IMR-90 (cell line): Measurements from ENCODE around the gene CD34. TPM values are rescaled to one million over a fixed set of nuclear protein-coding genes. Genes with fewer than 3 reads are reported as not detected.

Source experiments
- ATAC-seq: fragments of 200-7000 bp; cut with Tn5 transposase; 2 replicates; pipeline ENCODE4 v1.9.1; 2020; ENCODE audit warnings: low read depth, mild to moderate bottlenecking, moderate library complexity
- BruUV-seq: library from RNA; stranded (reverse); fragments of 400-500 nt; replicated peaks from 2 replicates; lab custom pipeline; 2021; lab: Mats Ljungman, UMichigan
- CTCF ChIA-PET: fragments of 300-600 bp; formaldehyde crosslinking; extraction: SDS; loops from one replicate; lab custom pipeline; 2021; ENCODE audit warnings: antibody characterized with exemption; lab: Yijun Ruan, JAX
- POLR2A ChIA-PET: fragments of 300-600 bp; sonication (Branson Sonifier 250); formaldehyde crosslinking; loops from one replicate; lab custom pipeline; 2022; ENCODE audit warnings: antibody characterized with exemption; ENCODE audit not compliant: unreplicated experiment; lab: Charles Lee
- DNase-seq: peaks from one replicate; pipeline ENCODE4 v3.0.0; 2013
- H2AFZ ChIP-seq: replicated peaks from 2 replicates; pipeline ENCODE3; 2013; ENCODE audit warnings: low read length, mild to moderate bottlenecking; ENCODE audit not compliant: poor library complexity
- H2AK5ac ChIP-seq: 2 replicates; pipeline ENCODE4 v1.6.1; 2013; ENCODE audit warnings: low read depth, low read length, inconsistent platforms
- H2AK9ac ChIP-seq: replicated peaks from 2 replicates; pipeline ENCODE3; 2013; ENCODE audit warnings: mild to moderate bottlenecking, low read depth, low read length, moderate library complexity; ENCODE audit not compliant: poor library complexity
- H2BK120ac ChIP-seq: 2 replicates; pipeline ENCODE4 v1.6.1; 2013; ENCODE audit warnings: low read depth, low read length, inconsistent platforms
- H2BK15ac ChIP-seq: 3 replicates; pipeline ENCODE4 v1.6.1; 2013; ENCODE audit warnings: low read depth, low read length, inconsistent platforms
- H2BK20ac ChIP-seq: 2 replicates; pipeline ENCODE4 v1.6.1; 2013; ENCODE audit warnings: low read depth, mild to moderate bottlenecking, inconsistent platforms, low read length, moderate library complexity
- H2BK5ac ChIP-seq: 2 replicates; pipeline ENCODE4 v1.6.1; 2013; ENCODE audit warnings: mild to moderate bottlenecking, low read depth, low read length, inconsistent platforms; ENCODE audit not compliant: poor library complexity, severe bottlenecking
- H3K14ac ChIP-seq: replicated peaks from 2 replicates; pipeline ENCODE4 v1.6.1; 2013; ENCODE audit warnings: low read depth, low read length, inconsistent platforms
- H3K18ac ChIP-seq: 2 replicates; pipeline ENCODE4 v1.6.1; 2013; ENCODE audit warnings: low read depth, low read length, control low read depth
- H3K23ac ChIP-seq: 2 replicates; pipeline ENCODE4 v1.6.1; 2013; ENCODE audit warnings: low read depth, low read length, inconsistent platforms
- H3K27ac ChIP-seq: 2 replicates; pipeline ENCODE4 v1.5.1; 2013; ENCODE audit warnings: mild to moderate bottlenecking, control low read depth, low read length; ENCODE audit not compliant: insufficient read depth
- H3K27me3 ChIP-seq: 2 replicates; pipeline ENCODE4 v1.6.1; 2013; ENCODE audit warnings: low read length; ENCODE audit not compliant: control insufficient read depth, insufficient read depth
- H3K36me3 ChIP-seq: 2 replicates; pipeline ENCODE4 v1.6.1; 2013; ENCODE audit warnings: low read length, mixed read lengths; ENCODE audit not compliant: control insufficient read depth, insufficient read depth
- H3K4ac ChIP-seq: 2 replicates; pipeline ENCODE4 v1.6.1; 2013; ENCODE audit warnings: low read depth, low read length, inconsistent platforms
- H3K4me1 ChIP-seq: 2 replicates; pipeline ENCODE4 v1.6.1; 2013; ENCODE audit warnings: low read length, mixed read lengths; ENCODE audit not compliant: control insufficient read depth, insufficient read depth
- H3K4me2 ChIP-seq: 2 replicates; pipeline ENCODE4 v1.6.1; 2013; ENCODE audit warnings: low read depth, mild to moderate bottlenecking, control low read depth, low read length, moderate library complexity
- H3K4me3 ChIP-seq: 2 replicates; pipeline ENCODE4 v1.5.1; 2013; ENCODE audit warnings: low read depth, mild to moderate bottlenecking, control low read depth, low read length, moderate library complexity; ENCODE audit not compliant: insufficient read depth
- H3K56ac ChIP-seq: 2 replicates; pipeline ENCODE4 v1.6.1; 2013; ENCODE audit warnings: low read length, inconsistent platforms; ENCODE audit not compliant: insufficient read depth; ENCODE audit errors: extremely low read depth
- H3K79me1 ChIP-seq, 2 experiments: 2 replicates each; pipeline ENCODE4 v1.6.1; 2013; ENCODE audit warnings: low read length in 2 of 2, inconsistent platforms in 1 of 2, low read depth in 1 of 2
- H3K9ac ChIP-seq: 2 replicates; pipeline ENCODE4 v1.6.1; 2013; ENCODE audit warnings: low read depth, low read length, control low read depth
- H3K9me1 ChIP-seq: 2 replicates; pipeline ENCODE4 v1.6.1; 2013; ENCODE audit warnings: low read length, inconsistent platforms; ENCODE audit not compliant: insufficient read depth
- H3K9me3 ChIP-seq: 2 replicates; pipeline ENCODE4 v1.6.1; 2013; ENCODE audit warnings: low read length; ENCODE audit not compliant: control insufficient read depth, insufficient read depth
- H4K20me1 ChIP-seq: 2 replicates; pipeline ENCODE4 v1.6.1; 2013; ENCODE audit warnings: low read length, inconsistent platforms; ENCODE audit not compliant: insufficient read depth
- H4K5ac ChIP-seq: 2 replicates; pipeline ENCODE4 v1.6.1; 2013; ENCODE audit warnings: mild to moderate bottlenecking, low read depth, low read length, control low read depth
- H4K8ac ChIP-seq, 2 experiments: 2 replicates each; pipeline ENCODE4 v1.6.1; 2013; ENCODE audit warnings: low read depth in 2 of 2, low read length in 2 of 2, control low read depth in 1 of 2, inconsistent platforms in 1 of 2
- H4K91ac ChIP-seq: 2 replicates; pipeline ENCODE4 v1.6.1; 2013; ENCODE audit warnings: low read depth, low read length, inconsistent platforms; ENCODE audit not compliant: insufficient read depth
- BHLHE40 ChIP-seq: fragments of 150-350 bp; IDR thresholded peaks from 2 replicates; pipeline ENCODE4 v1.6.1; 2016; ENCODE audit warnings: mild to moderate bottlenecking, low read depth, low read length
- CHD1 ChIP-seq: IDR thresholded peaks from 2 replicates; pipeline ENCODE4 v1.6.1; 2012; ENCODE audit warnings: low read depth, low read length, improper control_type of control experiment
- CTCF ChIP-seq: conservative IDR thresholded peaks from 2 replicates; pipeline ENCODE4 v1.5.1; 2012; ENCODE audit warnings: mild to moderate bottlenecking, low read depth, low read length, improper control_type of control experiment
- FOS ChIP-seq: fragments of 150-350 bp; IDR thresholded peaks from 2 replicates; pipeline ENCODE4 v1.6.1; 2016; ENCODE audit warnings: low read depth, low read length
- MAZ ChIP-seq: IDR thresholded peaks from 2 replicates; pipeline ENCODE4 v1.6.1; 2012; ENCODE audit warnings: low read depth, mild to moderate bottlenecking, low read length, improper control_type of control experiment, moderate library complexity, borderline replicate concordance
- MXI1 ChIP-seq: IDR thresholded peaks from 2 replicates; pipeline ENCODE4 v1.6.1; 2012; ENCODE audit warnings: low read depth, mild to moderate bottlenecking, low read length, moderate library complexity, borderline replicate concordance
- NFE2L2 ChIP-seq: fragments of 150-350 bp; IDR thresholded peaks from 2 replicates; pipeline ENCODE4 v1.6.1; 2016; ENCODE audit warnings: low read depth, mild to moderate bottlenecking, low read length
- RAD21 ChIP-seq: IDR thresholded peaks from 2 replicates; pipeline ENCODE4 v1.6.1; 2012; ENCODE audit warnings: low read length, improper control_type of control experiment
- RCOR1 ChIP-seq: IDR thresholded peaks from 2 replicates; pipeline ENCODE4 v1.6.1; 2012; ENCODE audit warnings: mild to moderate bottlenecking, low read length, improper control_type of control experiment; ENCODE audit not compliant: insufficient replicate concordance
- RFX5 ChIP-seq: IDR thresholded peaks from 2 replicates; pipeline ENCODE4 v1.8.0; 2012; ENCODE audit warnings: low read depth, mild to moderate bottlenecking, low read length, moderate library complexity
- SMC3 ChIP-seq: fragments of 150-350 bp; IDR thresholded peaks from 2 replicates; pipeline ENCODE4 v1.6.1; 2016; ENCODE audit warnings: low read depth, mild to moderate bottlenecking, antibody characterized with exemption, low read length, moderate library complexity
- WGBS, 2 experiments: methylation state at CpG; one replicate each; pipeline versions ENCODE4 v1.1.5 to v1.1.7; 2013; ENCODE audit warnings: missing lambda C conversion rate in 2 of 2; ENCODE audit not compliant: insufficient read length in 1 of 2; ENCODE audit errors: extremely low coverage in 2 of 2; 5-methylcytosine and 5-hydroxymethylcytosine counted together
- dilution Hi-C: fragments of 300-500 bp; cut with HindIII; formaldehyde crosslinking; loops from one replicate; pipeline ENCODE4 v1.14.3; 2018; ENCODE audit warnings: low sequenced_read_pairs; ENCODE audit not compliant: unreplicated experiment
- in situ Hi-C: fragments of 300-500 bp; cut with MboI; formaldehyde crosslinking; loops from 3 replicates; pipeline ENCODE4 v1.14.3; 2019; ENCODE audit warnings: low sequenced_read_pairs, inconsistent platforms, mixed read lengths
- intact Hi-C: fragments of 100-400 bp; cut with micrococcal nuclease; formaldehyde crosslinking; loops from 2 replicates; pipeline ENCODE4 v1.10.0; 2022
- polyA plus RNA-seq, 3 experiments: library from polyadenylated mRNA; depleted of rRNA; stranded (reverse); fragments of >200 nt; gene quantifications; 2 replicates each; pipeline ENCODE4 v1.2.3, GENCODE V29; 2012; ENCODE audit warnings: low replicate concordance in 1 of 3
- total RNA-seq: library from RNA; depleted of rRNA; stranded (reverse); fragments of >200 nt; gene quantifications from 2 replicates; pipeline ENCODE4 v1.2.3, GENCODE V29; 2012
- TF ChIP-seq, protein P1 (sequence below): fragments of 150-350 bp; IDR thresholded peaks from 2 replicates; pipeline ENCODE4 v1.6.1; 2017; ENCODE audit warnings: mild to moderate bottlenecking, antibody characterized with exemption, low read length, low read depth

CD34 gene
- total and polyA plus RNA-seq, 2 of the 4 experiments (the other 2 are of a cell fraction) = 0.14 TPM; not detected in 1

DNA sequence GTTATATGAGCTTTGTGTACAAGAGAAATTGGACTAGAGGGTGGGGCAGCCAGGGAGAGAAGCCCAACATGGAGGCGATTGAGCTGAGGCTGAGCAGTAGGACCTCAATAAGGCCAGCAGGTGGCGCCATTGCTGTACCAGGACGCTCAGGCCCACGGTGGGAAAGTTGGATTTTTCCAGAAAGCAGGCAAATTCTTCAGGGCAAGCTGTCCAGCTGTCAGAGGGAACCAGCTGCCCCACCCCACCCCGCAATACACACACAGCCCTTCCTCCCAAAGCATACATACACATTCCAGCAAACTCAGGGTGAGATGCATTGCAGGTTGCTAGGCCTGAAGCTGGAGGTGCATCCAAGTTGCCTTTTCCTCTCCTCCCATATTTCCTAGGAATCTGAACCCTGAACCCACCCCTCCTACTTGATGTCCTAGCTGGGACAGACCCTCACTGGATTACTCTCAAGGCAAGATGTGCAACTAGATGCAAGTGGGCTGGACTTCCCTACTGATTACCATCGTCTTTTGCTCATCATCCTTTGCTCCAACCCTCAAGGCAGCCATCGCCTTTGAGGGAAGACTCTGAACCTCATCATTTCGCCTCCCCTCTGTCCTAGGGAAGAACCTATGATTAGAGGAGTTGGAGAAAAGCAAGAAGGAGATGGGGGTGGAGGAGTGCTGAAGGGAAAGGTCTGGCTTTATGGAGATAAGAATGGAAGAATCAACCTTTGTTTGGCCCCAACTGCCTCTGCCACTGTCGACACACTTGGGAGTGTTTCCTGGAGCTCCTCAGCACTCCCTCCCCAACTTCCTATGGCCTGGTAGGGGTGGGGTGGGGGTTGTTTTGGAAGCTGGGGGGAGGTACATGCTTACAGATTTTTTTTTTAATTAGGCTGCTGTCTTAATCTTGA, 25.5 kb downstream of the CD34 start:
- peak overlapping the region; percentile 42; the same call in 1 of the 3 replicates for H2BK15ac ChIP-seq
- H3K4me1 ChIP-seq = peaks cover 5% of the 10 kb centered on the region
- H3K9ac ChIP-seq = no peak overlapping the region
- dilution Hi-C loops = no loop called here
- no peak overlapping the region for H3K4me2 ChIP-seq
- no peak overlapping the region for H3K27ac ChIP-seq
- H3K14ac ChIP-seq = peak overlapping the region; percentile 43; the same call in 1 of the 2 replicates
- no peak overlapping the region for H2BK5ac ChIP-seq
- no peaks in the 10 kb centered on the region for H3K36me3 ChIP-seq
- in situ Hi-C loops = no loop called here
- ATAC-seq (peak; percentile 99), DNase-seq (peak; percentile 83)
- H2AK5ac ChIP-seq = peak overlapping the region; percentile 49; the same call in 1 of the 2 replicates
- peak overlapping the region; percentile 61 for H3K4ac ChIP-seq
- ChIA-PET POLR2A (interaction anchor here (1.9 kb wide), 1 partner anchor 78 kb away, joined by 10 read pairs; no protein-coding TSS in a partner anchor), CTCF (interaction anchor here (0.5 to 5.3 kb wide), 34 partner anchors 10 to 360 kb away, joined by 3 to 69 read pairs (median 5); no protein-coding TSS in a partner anchor)
- no peak overlapping the region for H3K56ac ChIP-seq
- H3K18ac ChIP-seq = no peak overlapping the region
- 50% methylated on average over 2 of the region's 9 CpGs; no CpG with 5 or more reads in 1 of the 2 experiments for WGBS, 2 experiments
- H4K8ac ChIP-seq = peak overlapping the region; percentile 72 to 92; a peak in 3 of 4 replicates
- no peak overlapping the region; the same call in 1 of the 2 replicates for H4K5ac ChIP-seq
- H4K91ac ChIP-seq = peak overlapping the region; percentile 37
- peak overlapping the region; percentile 88 for H2AFZ ChIP-seq
- H2BK20ac ChIP-seq = peak overlapping the region; percentile 61
- H3K27me3 ChIP-seq = peaks cover 6% of the 10 kb centered on the region; the same call in 1 of the 2 replicates
- BruUV-seq = no TSS peak
- TF ChIP-seq, protein P1, sequence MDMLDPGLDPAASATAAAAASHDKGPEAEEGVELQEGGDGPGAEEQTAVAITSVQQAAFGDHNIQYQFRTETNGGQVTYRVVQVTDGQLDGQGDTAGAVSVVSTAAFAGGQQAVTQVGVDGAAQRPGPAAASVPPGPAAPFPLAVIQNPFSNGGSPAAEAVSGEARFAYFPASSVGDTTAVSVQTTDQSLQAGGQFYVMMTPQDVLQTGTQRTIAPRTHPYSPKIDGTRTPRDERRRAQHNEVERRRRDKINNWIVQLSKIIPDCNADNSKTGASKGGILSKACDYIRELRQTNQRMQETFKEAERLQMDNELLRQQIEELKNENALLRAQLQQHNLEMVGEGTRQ = no peak
- no peak for TF ChIP-seq NFE2L2
- no peak for TF ChIP-seq RCOR1
- TF ChIP-seq CHD1 = no peak
- TF ChIP-seq BHLHE40 = no peak
- TF ChIP-seq RAD21 = peak; percentile 94
- peak; percentile 92 for TF ChIP-seq SMC3
- no peak for TF ChIP-seq RFX5
- 0 out of 2 replicates have a peak, but pooled peaks have one; percentile 43 for TF ChIP-seq MAZ
- peak; percentile 97 for TF ChIP-seq CTCF
- no peak for TF ChIP-seq MXI1
- TF ChIP-seq FOS = no peak
- H3K79me1 ChIP-seq = no peaks in the 10 kb centered on the region
- no peaks in the 10 kb centered on the region for H3K9me3 ChIP-seq
- intact Hi-C loops = loop anchor here (1.0 to 10.0 kb wide), 4 partner anchors 78 to 362 kb away; no protein-coding TSS in a partner anchor
- H3K9me1 ChIP-seq = peaks cover 5% of the 10 kb centered on the region
- H2AK9ac ChIP-seq = peak overlapping the region; percentile 84
- H4K20me1 ChIP-seq = no peaks in the 10 kb centered on the region
- no peak overlapping the region for H3K23ac ChIP-seq
- peak overlapping the region; percentile 45; the same call in 1 of the 2 replicates for H2BK120ac ChIP-seq
- no peak overlapping the region for H3K4me3 ChIP-seq
